H9 (cell line): Measurements from ENCODE around the gene SH2D6. TPM values are rescaled to one million over a fixed set of nuclear protein-coding genes. Genes with fewer than 3 reads are reported as not detected.

ENCODE experiments used
- DNase-seq: peaks from one replicate; pipeline ENCODE4 v3.0.0-alpha.2; 2017
- H2AFZ ChIP-seq: one replicate; pipeline ENCODE4 v1.6.1; 2013; ENCODE audit warnings: mild to moderate bottlenecking, low read length, control low read depth, moderate library complexity
- H2AK5ac ChIP-seq: 2 replicates; pipeline ENCODE4 v1.6.1; 2013; ENCODE audit warnings: low read length, control low read depth, mixed read lengths; ENCODE audit not compliant: insufficient read length
- H2BK120ac ChIP-seq: one replicate; pipeline ENCODE4 v1.6.1; 2013; ENCODE audit warnings: low read depth, mild to moderate bottlenecking, low read length, control low read depth, inconsistent platforms; ENCODE audit not compliant: poor library complexity, severe bottlenecking
- H2BK12ac ChIP-seq: 2 replicates; pipeline ENCODE4 v1.6.1; 2013; ENCODE audit warnings: low read length, control low read depth, mixed read lengths, low read depth; ENCODE audit not compliant: insufficient read length
- H2BK15ac ChIP-seq: 2 replicates; pipeline ENCODE4 v1.6.1; 2013; ENCODE audit warnings: low read depth, low read length, control low read depth
- H2BK20ac ChIP-seq: one replicate; pipeline ENCODE4 v1.6.1; 2013; ENCODE audit warnings: low read depth, mild to moderate bottlenecking, low read length, control low read depth, inconsistent platforms; ENCODE audit not compliant: poor library complexity, severe bottlenecking
- H2BK5ac ChIP-seq: 2 replicates; pipeline ENCODE4 v1.6.1; 2013; ENCODE audit warnings: low read length, control low read depth, mixed read lengths; ENCODE audit not compliant: insufficient read length
- H3K14ac ChIP-seq: 2 replicates; pipeline ENCODE4 v1.6.1; 2013; ENCODE audit warnings: low read length, control low read depth; ENCODE audit not compliant: insufficient read depth
- H3K18ac ChIP-seq: 2 replicates; pipeline ENCODE4 v1.6.1; 2013; ENCODE audit warnings: low read depth, mild to moderate bottlenecking, mixed read lengths, low read length, control low read depth; ENCODE audit not compliant: insufficient read length
- H3K23ac ChIP-seq: 2 replicates; pipeline ENCODE4 v1.6.1; 2013; ENCODE audit warnings: low read length, control low read depth, mixed read lengths, low read depth; ENCODE audit not compliant: insufficient read length
- H3K23me2 ChIP-seq: 2 replicates; pipeline ENCODE4 v1.6.1; 2013; ENCODE audit warnings: low read depth, mild to moderate bottlenecking, mixed read lengths, low read length, control low read depth; ENCODE audit not compliant: insufficient read length, poor library complexity, severe bottlenecking
- H3K27ac ChIP-seq: 2 replicates; pipeline ENCODE4 v1.5.1; 2013; ENCODE audit warnings: low read length, control low read depth, mixed read lengths, low read depth; ENCODE audit not compliant: insufficient read length
- H3K27me3 ChIP-seq: 2 replicates; pipeline ENCODE4 v1.6.1; 2013; ENCODE audit warnings: low read length, control low read depth, inconsistent platforms; ENCODE audit not compliant: insufficient read depth
- H3K4ac ChIP-seq: 2 replicates; pipeline ENCODE4 v1.6.1; 2013; ENCODE audit warnings: low read depth, mild to moderate bottlenecking, control low read depth, inconsistent platforms, low read length, moderate library complexity
- H3K4me1 ChIP-seq: 2 replicates; pipeline ENCODE4 v1.6.1; 2013; ENCODE audit warnings: low read length, control low read depth, inconsistent platforms; ENCODE audit not compliant: insufficient read depth
- H3K4me2 ChIP-seq: 2 replicates; pipeline ENCODE4 v1.6.1; 2013; ENCODE audit warnings: low read length, control low read depth, mixed read lengths; ENCODE audit not compliant: insufficient read length, insufficient read depth
- H3K56ac ChIP-seq: 2 replicates; pipeline ENCODE4 v1.6.1; 2013; ENCODE audit warnings: low read depth, mild to moderate bottlenecking, mixed read lengths, low read length, control low read depth; ENCODE audit not compliant: insufficient read length
- H3K79me1 ChIP-seq: 2 replicates; pipeline ENCODE4 v1.6.1; 2013; ENCODE audit warnings: low read depth, mild to moderate bottlenecking, moderate library complexity, low read length, control low read depth, inconsistent platforms; ENCODE audit not compliant: insufficient read depth, poor library complexity, severe bottlenecking
- H3K79me2 ChIP-seq: 2 replicates; pipeline ENCODE4 v1.6.1; 2013; ENCODE audit warnings: low read length, control low read depth, inconsistent platforms; ENCODE audit not compliant: insufficient read depth
- H3K9ac ChIP-seq: 2 replicates; pipeline ENCODE4 v1.6.1; 2013; ENCODE audit warnings: low read length, control low read depth, mixed read lengths; ENCODE audit not compliant: insufficient read length; ENCODE audit errors: extremely low read depth
- H3K9me3 ChIP-seq: one replicate; pipeline ENCODE4 v1.6.1; 2013; ENCODE audit warnings: low read depth, low read length, inconsistent platforms; ENCODE audit not compliant: control insufficient read depth
- H3T11ph ChIP-seq: one replicate; pipeline ENCODE4 v1.6.1; 2013; ENCODE audit warnings: mild to moderate bottlenecking, low read length, control low read depth, inconsistent platforms
- H4K20me1 ChIP-seq: one replicate; pipeline ENCODE4 v1.6.1; 2013; ENCODE audit not compliant: control insufficient read depth, insufficient read length, insufficient read depth
- H4K5ac ChIP-seq: 2 replicates; pipeline ENCODE4 v1.6.1; 2013; ENCODE audit warnings: low read depth, mild to moderate bottlenecking, mixed read lengths, low read length, control low read depth; ENCODE audit not compliant: insufficient read length
- H4K8ac ChIP-seq: replicated peaks from 2 replicates; pipeline ENCODE4 v1.6.1; 2013; ENCODE audit warnings: low read length, control low read depth, mixed read lengths, low read depth; ENCODE audit not compliant: insufficient read length
- H4K91ac ChIP-seq: 2 replicates; pipeline ENCODE4 v1.6.1; 2013; ENCODE audit warnings: low read depth, mild to moderate bottlenecking, moderate library complexity, mixed read lengths, low read length, control low read depth; ENCODE audit not compliant: insufficient read length
- H3K27ac Mint-ChIP-seq, 3 experiments: 2 replicates in 2 of 3; 3 replicates in 1 of 3; pipeline ENCODE4 v1.8.0; 2020 to 2021; ENCODE audit warnings: mixed read lengths in 3 of 3, mild to moderate bottlenecking in 1 of 3, moderate library complexity in 1 of 3
- H3K27me3 Mint-ChIP-seq: 2 replicates; pipeline ENCODE4 v1.8.0; 2021; ENCODE audit warnings: low read depth, mild to moderate bottlenecking, moderate library complexity, mixed read lengths
- H3K36me3 Mint-ChIP-seq, 3 experiments: 2 replicates in 2 of 3; 3 replicates in 1 of 3; pipeline ENCODE4 v1.8.0; 2020 to 2021; ENCODE audit warnings: low read depth in 3 of 3, mixed read lengths in 3 of 3; ENCODE audit not compliant: insufficient read depth in 1 of 3
- H3K4me1 Mint-ChIP-seq, 2 experiments: 2 replicates each; pipeline ENCODE4 v1.8.0; 2020; ENCODE audit warnings: mixed read lengths in 2 of 2
- H3K4me3 Mint-ChIP-seq, 2 experiments: 2 replicates in 1 of 2; 3 replicates in 1 of 2; pipeline ENCODE4 v1.8.0; 2020 to 2021; ENCODE audit warnings: mild to moderate bottlenecking in 2 of 2, mixed read lengths in 2 of 2, moderate library complexity in 1 of 2
- H3K9me3 Mint-ChIP-seq, 2 experiments: 2 replicates in 1 of 2; 3 replicates in 1 of 2; pipeline ENCODE4 v1.8.0; 2020; ENCODE audit warnings: mild to moderate bottlenecking in 2 of 2, mixed read lengths in 2 of 2, moderate library complexity in 1 of 2
- CTCF ChIP-seq: fragments of 200-600 bp; sonication (generic); conservative IDR thresholded peaks from 3 replicates; pipeline ENCODE4 v1.8.0; 2021; ENCODE audit warnings: antibody characterized with exemption, mild to moderate bottlenecking
- WGBS: extraction: QIAGEN DNeasy Blood & Tissue Kit; methylation state at CpG from one replicate; pipeline ENCODE4 v1.1.7; 2013; ENCODE audit warnings: missing lambda C conversion rate, low lambda C conversion rate, mixed read lengths; ENCODE audit not compliant: insufficient read length; ENCODE audit errors: extremely low coverage; 5-methylcytosine and 5-hydroxymethylcytosine counted together
- total RNA-seq: library from RNA; stranded (reverse); gene quantifications from 2 replicates; pipeline ENCODE4 v1.2.1, GENCODE V29; 2021

SH2D6 gene
- total RNA-seq, 1 experiment from 2014 or later: 0.61 TPM

- H2BK5ac ChIP-seq: no peak overlapping the region
- H3K23ac ChIP-seq: no peak overlapping the region
- no peak overlapping the region for H3K27ac Mint-ChIP-seq
- no peaks in the 10 kb centered on the region for H3K27me3 Mint-ChIP-seq
- H4K91ac ChIP-seq: no peak overlapping the region
- H3K4me2 ChIP-seq: no peak overlapping the region
- no peaks in the 10 kb centered on the region for H3K9me3 ChIP-seq
- H3K4ac ChIP-seq: no peak overlapping the region
- H3K79me2 ChIP-seq: no peaks in the 10 kb centered on the region
- H3K36me3 Mint-ChIP-seq: peaks cover 0 to 9% (median 4%) of the 10 kb centered on the region in 3 experiments; a peak in 6 of 7 replicates
- H3K4me1 Mint-ChIP-seq: peaks cover 21 to 22% of the 10 kb centered on the region in 2 experiments
- H3K56ac ChIP-seq: no peak overlapping the region
- H3K18ac ChIP-seq: no peak overlapping the region
- H3K4me3 Mint-ChIP-seq: no peak overlapping the region
- no peak for DNase-seq
- H4K8ac ChIP-seq: no peak overlapping the region
- no peaks in the 10 kb centered on the region for H3K27me3 ChIP-seq
- H4K5ac ChIP-seq: no peak overlapping the region
- H2BK15ac ChIP-seq: no peak overlapping the region
- H3K14ac ChIP-seq: no peak overlapping the region
- no peak overlapping the region for H3K27ac ChIP-seq
- H4K20me1 ChIP-seq: no peaks in the 10 kb centered on the region
- no peak overlapping the region for H2AFZ ChIP-seq
- no peak overlapping the region for H2BK12ac ChIP-seq
- H2AK5ac ChIP-seq: no peak overlapping the region
- H2BK120ac ChIP-seq: no peak overlapping the region
- no peaks in the 10 kb centered on the region for H3K4me1 ChIP-seq
- H2BK20ac ChIP-seq: no peak overlapping the region
- no peaks in the 10 kb centered on the region for H3K79me1 ChIP-seq
- no peaks in the 10 kb centered on the region for H3K9me3 Mint-ChIP-seq
- H3K23me2 ChIP-seq: no peaks in the 10 kb centered on the region
- no peak overlapping the region for H3K9ac ChIP-seq
- TF ChIP-seq CTCF: no peak
- no CpG with 5 or more reads among the region's 4 CpGs for WGBS
- no peak overlapping the region for H3T11ph ChIP-seq
Observed at GRCh38 chr2:85393836-85394235, 24.7 kb upstream of the SH2D6 start.
